MM.1S (cell line): ENCODE data around the gene CXorf38.

ENCODE experiments used
- DNase-seq: peaks from one replicate; pipeline ENCODE4 v3.0.0-alpha.2; 2015
- H2AFZ ChIP-seq: fragments of 300-600 bp; sonication (generic); 2 replicates; pipeline ENCODE4 v1.6.0; 2016; ENCODE audit warnings: antibody characterized with exemption, low read length
- H3F3A ChIP-seq: fragments of 300-600 bp; sonication (generic); 2 replicates; pipeline ENCODE4 v1.6.1; 2016; ENCODE audit warnings: mild to moderate bottlenecking, antibody characterized with exemption, low read length, moderate library complexity, mixed read lengths; ENCODE audit not compliant: insufficient read depth
- H3K27ac ChIP-seq: fragments of 300-600 bp; sonication (generic); 2 replicates; pipeline ENCODE4 v1.5.1; 2016; ENCODE audit warnings: mild to moderate bottlenecking, low read length
- H3K27me3 ChIP-seq: fragments of 300-600 bp; sonication (generic); replicated peaks from 2 replicates; pipeline ENCODE4 v1.6.0; 2016; ENCODE audit warnings: low read length; ENCODE audit not compliant: insufficient read depth
- H3K36me3 ChIP-seq: fragments of 300-600 bp; sonication (generic); replicated peaks from 2 replicates; pipeline ENCODE4 v1.6.1; 2016; ENCODE audit warnings: mild to moderate bottlenecking, low read length, mixed read lengths; ENCODE audit not compliant: insufficient read depth
- H3K4me1 ChIP-seq: fragments of 300-600 bp; sonication (generic); 2 replicates; pipeline ENCODE4 v1.6.1; 2016; ENCODE audit warnings: low read length, mixed read lengths
- H3K4me2 ChIP-seq: fragments of 300-600 bp; sonication (generic); 2 replicates; pipeline ENCODE4 v1.6.0; 2016; ENCODE audit warnings: low read depth, low read length
- H3K4me3 ChIP-seq: fragments of 300-600 bp; sonication (generic); 2 replicates; pipeline ENCODE4 v1.5.1; 2016; ENCODE audit warnings: low read length, mixed read lengths
- H3K79me2 ChIP-seq: fragments of 300-600 bp; sonication (generic); 2 replicates; pipeline ENCODE4 v1.6.1; 2016; ENCODE audit warnings: mixed run types, low read length, mixed read lengths
- H3K9ac ChIP-seq: fragments of 300-600 bp; sonication (generic); 2 replicates; pipeline ENCODE4 v1.6.1; 2016; ENCODE audit warnings: low read length, mixed read lengths
- H3K9me2 ChIP-seq: fragments of 300-600 bp; sonication (generic); replicated peaks from 2 replicates; pipeline ENCODE4 v1.6.1; 2016; ENCODE audit warnings: mild to moderate bottlenecking, low read length, mixed read lengths; ENCODE audit not compliant: insufficient read depth
- H3K9me3 ChIP-seq: fragments of 300-600 bp; sonication (generic); replicated peaks from 2 replicates; pipeline ENCODE4 v1.6.1; 2016; ENCODE audit warnings: mild to moderate bottlenecking, low read length, mixed read lengths; ENCODE audit not compliant: insufficient read depth
- H4K20me1 ChIP-seq: fragments of 300-600 bp; sonication (generic); 2 replicates; pipeline ENCODE4 v1.6.1; 2016; ENCODE audit warnings: mild to moderate bottlenecking, low read length, moderate library complexity, mixed read lengths; ENCODE audit not compliant: insufficient read depth
- EZH2 ChIP-seq: fragments of 300-600 bp; sonication (generic); optimal IDR thresholded peaks from 2 replicates; pipeline ENCODE3; 2017; ENCODE audit warnings: low read depth, mild to moderate bottlenecking, antibody characterized with exemption, low read length, mixed read lengths
- EZH2phosphoT487 ChIP-seq: fragments of 300-600 bp; sonication (generic); IDR thresholded peaks from 2 replicates; pipeline ENCODE4 v1.6.1; 2018; ENCODE audit warnings: antibody characterized with exemption, low read length
- TF ChIP-seq, protein P1 (sequence below): fragments of 300-600 bp; sonication (generic); IDR thresholded peaks from 2 replicates; pipeline ENCODE4 v1.5.1; 2016; ENCODE audit warnings: antibody characterized with exemption, low read length, mixed read lengths

CXorf38 gene

DNA sequence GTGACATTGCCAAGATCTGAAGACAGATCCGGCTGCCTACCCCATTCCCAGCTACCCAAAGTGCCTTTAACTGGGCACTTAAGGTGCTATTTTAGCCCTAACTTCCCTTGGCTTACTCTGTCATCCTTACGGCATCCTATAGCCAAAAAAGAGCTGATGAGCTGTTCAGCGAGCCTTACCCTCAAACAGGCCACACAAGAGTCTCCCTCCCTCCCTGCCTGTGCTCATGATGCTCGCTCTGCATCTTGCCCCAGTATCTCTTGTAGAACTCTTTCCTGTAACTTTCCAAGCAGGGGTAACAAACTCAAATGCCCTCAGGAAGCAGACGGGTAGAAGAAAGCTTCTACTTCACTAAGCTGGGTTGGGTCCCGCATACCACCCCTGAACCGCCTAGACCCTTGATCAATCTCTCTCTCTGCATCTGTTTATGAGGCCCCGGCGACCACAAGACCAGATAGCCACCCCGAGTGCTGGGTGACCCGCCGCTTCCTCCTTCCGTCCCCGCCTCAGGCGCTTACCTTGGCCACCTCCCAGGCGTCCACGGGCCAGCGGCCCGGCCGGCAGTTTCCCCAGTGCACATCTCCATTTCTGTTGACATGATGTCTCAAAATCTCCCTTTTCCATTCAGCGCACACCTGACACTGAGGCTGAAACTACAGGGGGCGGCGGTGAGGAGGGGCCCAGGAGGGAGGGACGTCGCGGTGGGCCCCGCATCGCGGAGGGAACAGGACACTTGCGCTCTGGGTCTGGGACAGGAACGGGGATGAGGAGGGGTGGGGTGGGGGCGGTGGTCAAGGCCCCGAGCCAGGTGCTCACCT lies 663 bp downstream of the CXorf38 start:
- H3K9ac ChIP-seq: peak overlapping the region; percentile 71
- peaks cover 13% of the 10 kb centered on the region for H3F3A ChIP-seq
- no peaks in the 10 kb centered on the region for H3K9me2 ChIP-seq
- 0 out of 2 replicates have a peak, but pooled peaks cover 5% of the 10 kb centered on the region for H3K4me1 ChIP-seq
- H2AFZ ChIP-seq: 0 out of 2 replicates have a peak overlapping the region, but pooled peaks have one; percentile 38
- no peaks in the 10 kb centered on the region for H3K36me3 ChIP-seq
- H3K9me3 ChIP-seq: no peaks in the 10 kb centered on the region
- H3K4me3 ChIP-seq: peak overlapping the region; percentile 83
- peak; percentile 19 for DNase-seq
- no peaks in the 10 kb centered on the region for H4K20me1 ChIP-seq
- H3K27me3 ChIP-seq: no peaks in the 10 kb centered on the region
- peaks cover 51% of the 10 kb centered on the region for H3K79me2 ChIP-seq
- peak overlapping the region; percentile 82 for H3K4me2 ChIP-seq
- peak overlapping the region; percentile 69 for H3K27ac ChIP-seq
- TF ChIP-seq EZH2phosphoT487 (no peak), EZH2 (no peak)
- TF ChIP-seq, protein P1, sequence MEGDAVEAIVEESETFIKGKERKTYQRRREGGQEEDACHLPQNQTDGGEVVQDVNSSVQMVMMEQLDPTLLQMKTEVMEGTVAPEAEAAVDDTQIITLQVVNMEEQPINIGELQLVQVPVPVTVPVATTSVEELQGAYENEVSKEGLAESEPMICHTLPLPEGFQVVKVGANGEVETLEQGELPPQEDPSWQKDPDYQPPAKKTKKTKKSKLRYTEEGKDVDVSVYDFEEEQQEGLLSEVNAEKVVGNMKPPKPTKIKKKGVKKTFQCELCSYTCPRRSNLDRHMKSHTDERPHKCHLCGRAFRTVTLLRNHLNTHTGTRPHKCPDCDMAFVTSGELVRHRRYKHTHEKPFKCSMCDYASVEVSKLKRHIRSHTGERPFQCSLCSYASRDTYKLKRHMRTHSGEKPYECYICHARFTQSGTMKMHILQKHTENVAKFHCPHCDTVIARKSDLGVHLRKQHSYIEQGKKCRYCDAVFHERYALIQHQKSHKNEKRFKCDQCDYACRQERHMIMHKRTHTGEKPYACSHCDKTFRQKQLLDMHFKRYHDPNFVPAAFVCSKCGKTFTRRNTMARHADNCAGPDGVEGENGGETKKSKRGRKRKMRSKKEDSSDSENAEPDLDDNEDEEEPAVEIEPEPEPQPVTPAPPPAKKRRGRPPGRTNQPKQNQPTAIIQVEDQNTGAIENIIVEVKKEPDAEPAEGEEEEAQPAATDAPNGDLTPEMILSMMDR: no peak

DNA sequence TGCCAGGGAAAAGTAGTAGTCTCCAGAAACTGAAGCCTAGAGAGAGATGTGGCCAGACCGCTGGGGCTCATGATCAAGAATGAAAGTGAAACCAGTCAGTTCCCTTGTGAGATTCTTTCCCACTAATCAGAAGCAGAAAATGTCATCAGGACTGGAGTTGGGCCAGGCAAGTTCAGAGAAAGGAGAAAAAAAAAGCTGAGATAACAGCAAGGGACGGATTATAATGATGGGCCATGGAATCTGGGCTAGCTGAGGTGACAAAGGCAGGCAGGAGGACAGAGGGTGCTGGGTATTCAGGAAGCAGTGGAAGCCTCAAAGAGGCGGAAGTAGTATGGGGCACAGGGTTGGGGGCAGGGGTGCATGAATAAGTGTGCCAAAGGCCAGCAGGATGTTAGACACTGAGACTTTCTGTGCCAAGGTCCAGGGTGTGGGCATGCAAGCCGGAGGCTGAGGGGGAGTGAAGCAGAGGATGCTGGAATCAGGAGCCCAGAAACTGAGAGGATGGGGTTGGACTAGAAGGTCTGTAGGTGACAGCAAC lies 2.5 kb downstream of the CXorf38 start:
- no peak overlapping the region for H2AFZ ChIP-seq
- peak overlapping the region; percentile 92 for H3K4me2 ChIP-seq
- no peak for TF ChIP-seq EZH2
- TF ChIP-seq, protein P1: no peak
- TF ChIP-seq EZH2phosphoT487: no peak
- no peaks in the 10 kb centered on the region for H3K9me3 ChIP-seq
- H3K27me3 ChIP-seq: no peaks in the 10 kb centered on the region
- peak overlapping the region; percentile 54; the same call in 1 of the 2 replicates for H3K9ac ChIP-seq
- peak; percentile 45 for DNase-seq
- peaks cover 13% of the 10 kb centered on the region for H3F3A ChIP-seq
- peaks cover 66% of the 10 kb centered on the region for H3K79me2 ChIP-seq
- H3K4me3 ChIP-seq: peak overlapping the region; percentile 64
- no peaks in the 10 kb centered on the region for H4K20me1 ChIP-seq
- peak overlapping the region; percentile 77 for H3K27ac ChIP-seq
- H3K4me1 ChIP-seq: 0 out of 2 replicates have a peak, but pooled peaks cover 5% of the 10 kb centered on the region
- H3K36me3 ChIP-seq: no peaks in the 10 kb centered on the region
- no peaks in the 10 kb centered on the region for H3K9me2 ChIP-seq

DNA sequence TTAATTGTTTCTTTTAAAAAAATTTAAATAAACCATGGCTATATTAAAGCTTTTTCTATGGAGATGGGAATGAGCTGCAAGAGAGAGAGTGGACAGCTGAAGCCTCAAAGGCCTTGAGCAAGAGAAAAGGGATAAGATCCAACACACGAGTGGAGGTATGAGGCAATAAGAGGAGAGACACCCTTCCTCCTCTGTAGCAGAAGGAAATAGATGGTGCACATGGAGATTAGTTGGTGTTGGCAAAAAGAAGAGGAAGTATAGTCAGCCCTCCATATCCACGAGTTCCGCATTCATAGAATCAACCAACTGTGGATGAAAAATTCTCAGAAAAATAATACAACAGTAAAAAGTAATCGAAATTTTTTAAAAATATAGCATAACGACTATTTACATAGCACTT lies 3.2 kb downstream of the CXorf38 start:
- Histone ChIP-seq H4K20me1 (no peaks in the 10 kb centered on the region), H3K4me3 (peak overlapping the region; percentile 64), H3K27ac (peak overlapping the region; percentile 77; the same call in 1 of the 2 replicates), H3K4me1 (0 out of 2 replicates have a peak, but pooled peaks cover 5% of the 10 kb centered on the region), H3K9me2 (no peaks in the 10 kb centered on the region), H3K4me2 (peak overlapping the region; percentile 92; the same call in 1 of the 2 replicates), H2AFZ (no peak overlapping the region), H3F3A (peaks cover 12% of the 10 kb centered on the region), H3K36me3 (no peaks in the 10 kb centered on the region), H3K9me3 (no peaks in the 10 kb centered on the region), H3K27me3 (no peaks in the 10 kb centered on the region), H3K79me2 (peaks cover 72% of the 10 kb centered on the region), H3K9ac (peak overlapping the region; percentile 54; the same call in 1 of the 2 replicates)
- no peak for TF ChIP-seq EZH2
- no peak for TF ChIP-seq EZH2phosphoT487
- TF ChIP-seq, protein P1: no peak
- DNase-seq: no peak
